ENCODE measurements around the gene TEX2. TPM values are rescaled to one million over a fixed set of nuclear protein-coding genes. Genes with fewer than 3 reads are reported as not detected.
"Not testable (repeated sequence)": the region's sequence is repeated elsewhere in the genome, so short reads cannot be mapped to it uniquely, and the experiment has no call there.

The TEX2 gene
- total RNA-seq, 4 donors from 2014 or later = 29.9 to 59.2 (median 39.9) TPM

DNA sequence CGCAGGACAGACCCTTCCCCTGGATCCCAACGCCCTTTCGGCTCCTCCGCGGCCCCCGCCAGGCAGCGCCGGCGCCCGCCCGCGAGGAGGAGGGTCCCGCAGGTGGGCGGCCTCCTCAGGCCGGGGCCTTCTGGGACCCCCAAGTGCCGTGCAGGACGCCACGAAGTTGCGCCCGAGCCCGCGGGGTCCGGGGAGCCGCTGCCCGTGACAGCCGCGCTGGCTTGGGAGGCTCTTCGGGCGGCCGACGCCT lies 133.6 kb downstream of the TEX2 start:
- TF ChIP-seq, protein P1, sequence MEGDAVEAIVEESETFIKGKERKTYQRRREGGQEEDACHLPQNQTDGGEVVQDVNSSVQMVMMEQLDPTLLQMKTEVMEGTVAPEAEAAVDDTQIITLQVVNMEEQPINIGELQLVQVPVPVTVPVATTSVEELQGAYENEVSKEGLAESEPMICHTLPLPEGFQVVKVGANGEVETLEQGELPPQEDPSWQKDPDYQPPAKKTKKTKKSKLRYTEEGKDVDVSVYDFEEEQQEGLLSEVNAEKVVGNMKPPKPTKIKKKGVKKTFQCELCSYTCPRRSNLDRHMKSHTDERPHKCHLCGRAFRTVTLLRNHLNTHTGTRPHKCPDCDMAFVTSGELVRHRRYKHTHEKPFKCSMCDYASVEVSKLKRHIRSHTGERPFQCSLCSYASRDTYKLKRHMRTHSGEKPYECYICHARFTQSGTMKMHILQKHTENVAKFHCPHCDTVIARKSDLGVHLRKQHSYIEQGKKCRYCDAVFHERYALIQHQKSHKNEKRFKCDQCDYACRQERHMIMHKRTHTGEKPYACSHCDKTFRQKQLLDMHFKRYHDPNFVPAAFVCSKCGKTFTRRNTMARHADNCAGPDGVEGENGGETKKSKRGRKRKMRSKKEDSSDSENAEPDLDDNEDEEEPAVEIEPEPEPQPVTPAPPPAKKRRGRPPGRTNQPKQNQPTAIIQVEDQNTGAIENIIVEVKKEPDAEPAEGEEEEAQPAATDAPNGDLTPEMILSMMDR (IDR thresholded peaks at IDR 0.05) = no peak
- TF ChIP-seq POLR2A (IDR thresholded peaks at IDR 0.05) = no peak
- intact Hi-C loops (cut with DNase I; ENCODE audit: low total_unique reads) = no loop called here
- no peak for DNase-seq (ENCODE audit: low spot score in 2 of 2)
- WGBS, 2 donors = 0 to 2% methylated on average over 9 to 24 of the region's 31 CpGs
- H3K4me3 ChIP-seq (ENCODE audit: low read depth, poor library complexity, severe bottlenecking) = peak overlapping the region; percentile 71

DNA sequence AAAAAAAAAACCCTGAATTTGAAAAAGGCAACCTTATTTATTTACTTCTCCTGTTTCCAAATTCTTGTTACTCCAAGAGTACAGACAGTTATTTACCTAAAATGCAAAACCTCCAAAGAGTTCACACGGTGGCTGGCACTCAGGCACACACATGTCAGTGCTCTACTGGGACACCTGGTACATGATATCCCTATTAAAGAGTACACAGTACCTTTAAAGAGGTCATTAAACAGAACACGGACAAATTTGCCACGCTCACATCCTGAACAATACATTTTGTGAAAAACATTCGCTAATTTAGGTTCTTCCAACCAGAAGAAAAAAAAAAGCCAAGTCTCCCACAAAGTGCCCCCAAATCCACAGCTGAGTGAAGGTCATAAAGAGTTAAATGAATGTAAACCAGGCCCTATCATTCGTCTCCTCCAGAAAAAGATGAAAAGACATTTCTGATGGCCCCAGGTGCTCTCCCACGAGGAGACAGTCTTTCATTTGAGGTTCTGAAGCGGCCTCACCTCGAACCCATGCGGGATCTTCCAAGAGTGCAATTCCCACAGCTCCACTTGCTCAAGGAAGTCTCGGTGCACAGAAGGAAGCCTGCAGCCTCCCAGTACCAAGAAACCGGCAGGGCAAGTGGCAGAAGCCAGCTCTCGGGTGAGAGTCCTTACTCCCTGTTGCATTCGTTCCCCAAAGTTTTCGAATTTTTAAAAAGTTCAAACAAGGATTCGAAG lies 134.1 kb downstream of the TEX2 start:
- intact Hi-C loops (cut with DNase I; ENCODE audit: low total_unique reads) = no loop called here
- peak; percentile 59 to 91 for DNase-seq (ENCODE audit: low spot score in 2 of 2)
- H3K4me3 ChIP-seq (ENCODE audit: low read depth, poor library complexity, severe bottlenecking) = peak overlapping the region; percentile 71
- 9 to 13% methylated on average over 15 of the region's 15 CpGs for WGBS, 2 donors
- TF ChIP-seq POLR2A (IDR thresholded peaks at IDR 0.05) = no peak
- TF ChIP-seq, protein P1 (IDR thresholded peaks at IDR 0.05) = no peak

DNA sequence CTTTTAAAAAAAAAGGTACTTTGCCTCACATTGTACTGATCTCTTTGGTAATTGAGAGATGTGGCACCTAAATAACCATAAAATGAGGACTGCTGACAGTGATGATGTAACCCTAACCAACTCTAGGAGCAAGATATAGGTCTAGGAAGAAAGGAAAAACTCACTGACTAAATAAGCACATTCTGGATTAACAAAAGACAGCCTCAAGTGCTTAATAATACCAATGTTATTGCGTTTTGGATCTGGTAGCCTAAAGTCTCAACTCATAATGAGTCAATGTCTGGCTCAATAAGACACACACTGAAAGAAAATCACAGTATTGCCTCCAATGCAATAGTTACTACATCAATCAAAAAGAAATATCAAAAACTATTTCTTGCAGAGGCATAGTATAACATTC lies 136.1 kb downstream of the TEX2 start:
- intact Hi-C loops (cut with DNase I; ENCODE audit: low total_unique reads) = no loop called here
- DNase-seq (ENCODE audit: low spot score in 2 of 2) = no peak
- TF ChIP-seq POLR2A (IDR thresholded peaks at IDR 0.05) = no peak
- TF ChIP-seq, protein P1 (IDR thresholded peaks at IDR 0.05) = no peak
- H3K4me3 ChIP-seq (ENCODE audit: low read depth, poor library complexity, severe bottlenecking) = no peak overlapping the region
- 47 to 56% methylated on average over 1 of the region's 1 CpG for WGBS, 2 donors

DNA sequence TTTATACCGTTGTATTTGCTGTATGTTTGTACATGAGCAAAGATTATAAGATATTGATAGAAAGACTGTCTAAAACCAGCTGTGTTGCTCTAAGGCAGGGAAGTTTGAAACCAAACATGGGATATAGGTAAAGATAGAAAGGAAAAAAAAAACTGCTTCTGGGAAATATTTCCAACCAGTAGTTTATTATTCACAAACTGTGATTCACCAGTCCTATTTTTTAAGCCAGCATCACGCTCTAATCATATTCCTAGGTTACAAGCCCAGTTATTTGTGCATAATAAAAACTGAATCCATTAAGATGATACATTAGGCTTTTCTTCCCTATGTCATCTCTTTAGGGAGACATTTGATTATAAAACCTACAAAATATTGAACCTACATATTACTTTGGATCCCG lies 137.1 kb downstream of the TEX2 start:
- no peak overlapping the region for H3K4me3 ChIP-seq (ENCODE audit: low read depth, poor library complexity, severe bottlenecking)
- 59 to 69% methylated on average over 3 of the region's 3 CpGs for WGBS, 2 donors
- intact Hi-C loops (cut with DNase I; ENCODE audit: low total_unique reads) = no loop called here
- no peak for DNase-seq (ENCODE audit: low spot score in 2 of 2)
- no peak for TF ChIP-seq POLR2A (IDR thresholded peaks at IDR 0.05)
- TF ChIP-seq, protein P1 (IDR thresholded peaks at IDR 0.05) = no peak

DNA sequence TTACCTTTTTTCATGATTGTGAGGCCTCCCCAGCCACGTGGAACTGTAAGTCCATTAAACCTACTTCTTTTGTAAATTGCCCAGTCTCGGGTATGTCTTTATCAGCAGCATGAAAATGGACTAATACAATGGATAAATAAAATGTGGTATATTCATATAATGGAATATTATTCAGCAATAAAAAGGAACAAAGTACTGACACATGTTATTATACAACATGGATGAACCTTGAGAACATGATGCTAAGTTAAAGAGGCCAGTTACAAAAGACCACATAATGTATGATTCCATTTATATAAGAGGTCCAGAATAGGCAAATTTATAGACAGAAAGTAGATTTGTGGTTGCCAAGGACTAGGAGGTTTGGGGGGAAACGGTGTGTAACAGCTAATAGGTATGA lies 138.5 kb downstream of the TEX2 start:
- H3K4me3 ChIP-seq (ENCODE audit: low read depth, poor library complexity, severe bottlenecking) = no peak overlapping the region
- no peak for TF ChIP-seq POLR2A (IDR thresholded peaks at IDR 0.05)
- TF ChIP-seq, protein P1 (IDR thresholded peaks at IDR 0.05) = no peak
- intact Hi-C loops (cut with DNase I; ENCODE audit: low total_unique reads) = no loop called here
- 96% methylated on average over 3 of the region's 3 CpGs for WGBS, 2 donors
- DNase-seq (ENCODE audit: low spot score in 2 of 2) = no peak

DNA sequence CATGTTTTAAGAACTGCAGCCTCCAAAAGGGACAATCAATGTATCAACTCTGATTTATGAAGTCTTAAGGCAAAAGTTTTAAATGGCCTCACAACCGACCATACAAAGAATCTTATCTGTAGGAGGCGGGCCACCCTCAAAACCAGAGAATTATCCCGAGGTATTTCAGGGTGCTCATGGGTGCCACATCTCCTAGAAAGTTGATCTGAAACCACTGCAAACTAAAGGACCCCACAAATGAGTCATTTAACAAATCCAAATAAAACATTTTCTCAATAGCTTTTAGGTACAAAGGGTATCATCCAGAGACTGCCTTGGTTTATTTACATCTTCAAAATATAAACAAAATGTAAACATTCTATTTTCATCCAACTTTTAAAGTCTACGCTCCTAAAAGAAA lies 139.9 kb downstream of the TEX2 start:
- intact Hi-C loops (cut with DNase I; ENCODE audit: low total_unique reads) = no loop called here
- DNase-seq (ENCODE audit: low spot score in 2 of 2) = no peak
- no peak overlapping the region for H3K4me3 ChIP-seq (ENCODE audit: low read depth, poor library complexity, severe bottlenecking)
- WGBS, 2 donors = 79 to 85% methylated on average over 4 of the region's 4 CpGs
- no peak for TF ChIP-seq POLR2A (IDR thresholded peaks at IDR 0.05)
- TF ChIP-seq, protein P1 (IDR thresholded peaks at IDR 0.05) = no peak

DNA sequence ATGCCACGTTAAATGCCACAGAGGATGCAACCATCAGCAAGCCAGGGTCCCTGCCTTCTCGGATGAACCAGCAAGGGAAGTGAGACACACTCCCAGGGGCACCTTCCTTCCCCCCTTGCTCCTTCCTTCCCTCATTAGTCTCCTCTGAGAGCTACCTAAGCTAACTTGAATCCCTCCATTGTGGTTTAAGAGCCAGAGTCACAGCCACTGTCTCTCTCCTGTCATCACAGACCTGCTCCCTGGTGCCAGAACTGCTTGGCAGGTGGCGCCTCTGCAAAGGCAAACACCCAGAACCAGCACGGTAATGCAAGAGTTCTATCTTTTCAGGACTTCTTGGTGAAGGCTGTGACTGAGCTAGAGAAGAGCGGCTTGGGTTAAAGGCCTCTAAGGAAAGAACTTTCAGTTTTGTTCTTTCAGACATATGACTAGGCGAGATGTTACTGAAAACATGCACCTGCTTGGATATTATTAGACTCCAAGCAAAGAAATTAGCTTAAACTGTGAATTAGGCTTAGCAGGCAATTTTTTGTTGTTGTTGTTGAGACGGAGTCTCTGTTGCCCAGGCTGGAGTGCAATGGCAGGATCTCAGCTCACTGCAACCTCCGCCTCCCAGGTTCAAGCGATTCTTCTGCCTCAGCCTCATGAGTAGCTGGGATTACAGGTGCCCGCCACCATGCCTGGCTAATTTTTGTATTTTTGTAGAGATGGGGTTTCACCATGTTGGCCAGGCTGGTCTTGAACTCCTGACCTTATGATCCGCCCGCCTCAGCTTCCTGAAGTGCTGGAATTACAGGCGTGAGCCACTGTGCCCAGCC lies 141.9 kb downstream of the TEX2 start:
- H3K4me3 ChIP-seq (ENCODE audit: low read depth, poor library complexity, severe bottlenecking); DNase-seq (ENCODE audit: low spot score in 2 of 2); intact Hi-C loops (cut with DNase I; ENCODE audit: low total_unique reads): not testable (repeated sequence)
- 89 to 91% methylated on average over 13 of the region's 13 CpGs for WGBS, 2 donors
